K562 (cell line): ENCODE results near the gene HLA-DPA1. TPM values are rescaled to one million over a fixed set of nuclear protein-coding genes. Genes with fewer than 3 reads are reported as not detected.
A peak's percentile ranks its signal among the peaks of the same experiment; 100 is the strongest.

Source experiments
- ATAC-seq: fragments of 200-7000 bp; cut with Tn5 transposase; 3 replicates; pipeline ENCODE4 v1.9.1; 2020; ENCODE audit warnings: moderate library complexity
- BruUV-seq: library from RNA; stranded (reverse); fragments of 400-500 nt; replicated peaks from 2 replicates; lab custom pipeline; 2021; lab: Mats Ljungman, UMichigan
- CTCF ChIA-PET: fragments of 300-600 bp; formaldehyde crosslinking; extraction: SDS; loops from one replicate; lab custom pipeline; 2021; ENCODE audit warnings: low intra/inter-chr PET ratio; lab: Yijun Ruan, JAX
- POLR2A ChIA-PET: fragments of 300-600, 350-650 bp; sonication (Branson Sonifier 250); formaldehyde crosslinking; extraction: SDS; loops from one replicate; lab custom pipeline; 2021; ENCODE audit warnings: antibody characterized with exemption, inconsistent platforms; lab: Yijun Ruan, JAX
- DNase-seq, 4 experiments: peaks; one replicate each; pipeline versions ENCODE4 v3.0.0 to v3.0.0-alpha.2; 2011 to 2018; ENCODE audit warnings: low spot score in 3 of 4, mixed read lengths in 3 of 4; ENCODE audit errors: extremely low read depth in 1 of 4
- FAIRE-seq: peaks from 2 replicates; lab custom pipeline; 2011; peaks lifted over from hg19 to GRCh38; lab: Jason Lieb, UNC
- H2AFZ ChIP-seq: 2 replicates; pipeline ENCODE4 v1.6.0; 2011; ENCODE audit warnings: low read depth, low read length, control low read depth, inconsistent platforms
- H3K27ac ChIP-seq: fragments of 200-600 bp; 3 replicates; pipeline ENCODE4 v1.8.0; 2011; ENCODE audit warnings: low read depth, mild to moderate bottlenecking, control low read depth, inconsistent platforms, low read length, moderate library complexity, mixed read lengths; ENCODE audit errors: extremely low read depth
- H3K27me3 ChIP-seq, 2 experiments: fragments of 300-600 bp in 1 of 2; 2 replicates in 1 of 2; 3 replicates in 1 of 2; pipeline versions ENCODE4 v1.6.0 to v1.8.0; 2011; ENCODE audit warnings: inconsistent platforms in 2 of 2, low read length in 2 of 2, mild to moderate bottlenecking in 1 of 2, mixed read lengths in 1 of 2, moderate library complexity in 1 of 2; ENCODE audit not compliant: control insufficient read depth in 2 of 2, insufficient read depth in 2 of 2
- H3K36me3 ChIP-seq: fragments of 300-600 bp; 3 replicates; pipeline ENCODE4 v1.8.0; 2011; ENCODE audit warnings: mild to moderate bottlenecking, low read length, inconsistent platforms; ENCODE audit not compliant: control insufficient read depth, insufficient read depth
- H3K4me1 ChIP-seq, 2 experiments: fragments of 200-600 bp in 1 of 2; replicated peaks in 1 of 2; 2 replicates in 1 of 2; 3 replicates in 1 of 2; pipeline versions ENCODE4 v1.5.1 to v1.8.0; 2011; ENCODE audit warnings: inconsistent platforms in 2 of 2, low read length in 2 of 2, mild to moderate bottlenecking in 1 of 2, mixed read lengths in 1 of 2, moderate library complexity in 1 of 2; ENCODE audit not compliant: control insufficient read depth in 2 of 2, insufficient read depth in 2 of 2
- H3K4me2 ChIP-seq: 2 replicates; pipeline ENCODE4 v1.6.1; 2011; ENCODE audit warnings: low read length, control low read depth, inconsistent platforms, mixed read lengths; ENCODE audit not compliant: insufficient read depth
- H3K4me3 ChIP-seq: fragments of 200-600 bp; sonication (generic), shearing (Covaris generic); 2 replicates; pipeline ENCODE4 v1.5.1; 2016; ENCODE audit warnings: control low read depth, inconsistent platforms
- H3K79me2 ChIP-seq: fragments of 200-600 bp; 3 replicates; pipeline ENCODE4 v1.8.0; 2011; ENCODE audit warnings: low read length, inconsistent platforms; ENCODE audit not compliant: control insufficient read depth, insufficient read depth
- H3K9ac ChIP-seq, 2 experiments: 2 replicates each; pipeline versions ENCODE4 v1.6.0 to v1.6.1; 2011; ENCODE audit warnings: low read depth in 2 of 2, low read length in 2 of 2, control low read depth in 1 of 2, inconsistent platforms in 1 of 2, mild to moderate bottlenecking in 1 of 2, mixed read lengths in 1 of 2; ENCODE audit not compliant: insufficient read depth in 1 of 2
- H3K9me1 ChIP-seq: one replicate; pipeline ENCODE4 v1.6.0; 2011; ENCODE audit warnings: inconsistent platforms, mild to moderate bottlenecking, low read length, moderate library complexity; ENCODE audit not compliant: control insufficient read depth, insufficient read depth
- H3K9me3 ChIP-seq: replicated peaks from 2 replicates; pipeline ENCODE4 v1.5.1; 2011; ENCODE audit warnings: low read depth, low read length, inconsistent platforms; ENCODE audit not compliant: control insufficient read depth, insufficient read depth
- H4K20me1 ChIP-seq: replicated peaks from 2 replicates; pipeline ENCODE4 v1.6.1; 2011; ENCODE audit warnings: low read length, inconsistent platforms, mixed read lengths; ENCODE audit not compliant: control insufficient read depth, insufficient read depth
- CHCHD3 ChIP-seq: fragments of 250-450 bp; sonication (Bioruptor Pico); IDR thresholded peaks from 2 replicates; pipeline ENCODE4 v2.1.2; 2022; ENCODE audit warnings: mild to moderate bottlenecking
- CREB5 ChIP-seq: fragments of 250-450 bp; sonication (Bioruptor Pico); IDR thresholded peaks from 2 replicates; pipeline ENCODE4 v1.5.0; 2020; ENCODE audit warnings: mild to moderate bottlenecking
- DDX20 ChIP-seq: fragments of 450-650 bp; IDR thresholded peaks from 2 replicates; pipeline ENCODE4 v1.6.1; 2016; ENCODE audit warnings: missing genetic modification characterization, low read depth, mild to moderate bottlenecking, missing compliant biosample characterization, moderate library complexity
- FOXA3 ChIP-seq, 2 experiments: fragments of 450-650 bp in 1 of 2; sonication (generic) in 1 of 2; formaldehyde crosslinking; IDR thresholded peaks in 1 of 2; conservative IDR thresholded peaks in 1 of 2; 2 replicates each; pipeline versions ENCODE4 v1.4.0 to v1.8.0; 2020 to 2022; ENCODE audit warnings: mild to moderate bottlenecking in 2 of 2, missing genetic modification reagents in 1 of 2
- HDAC2 ChIP-seq: fragments of 450-650 bp; IDR thresholded peaks from 2 replicates; pipeline ENCODE4 v1.6.1; 2016; ENCODE audit warnings: mild to moderate bottlenecking
- ILF3 ChIP-seq: fragments of 450-650 bp; IDR thresholded peaks from 2 replicates; pipeline ENCODE4 v1.6.1; 2018; ENCODE audit warnings: antibody characterized with exemption, mild to moderate bottlenecking, moderate library complexity, borderline replicate concordance
- MYBL2 ChIP-seq, 2 experiments: fragments of 450-650 bp in 1 of 2; sonication (generic) in 1 of 2; formaldehyde crosslinking in 1 of 2; IDR thresholded peaks; 2 replicates each; pipeline versions ENCODE4 v1.6.1 to v1.8.1; 2017 to 2022; ENCODE audit warnings: borderline replicate concordance in 1 of 2, inconsistent platforms in 1 of 2, low read depth in 1 of 2, mild to moderate bottlenecking in 1 of 2, missing genetic modification reagents in 1 of 2, moderate library complexity in 1 of 2
- SAFB2 ChIP-seq: fragments of 200-400 bp; formaldehyde crosslinking; IDR thresholded peaks from 2 replicates; pipeline ENCODE4 v1.6.1; 2018; ENCODE audit warnings: borderline replicate concordance, low read length, low read depth, moderate library complexity; ENCODE audit not compliant: severe bottlenecking
- TAL1 ChIP-seq: fragments of 450-650 bp; IDR thresholded peaks from 2 replicates; pipeline ENCODE4 v1.6.1; 2016; ENCODE audit warnings: mild to moderate bottlenecking
- ZNF280A ChIP-seq: fragments of 450-650 bp; IDR thresholded peaks from 2 replicates; pipeline ENCODE4 v1.6.1; 2018; ENCODE audit warnings: mild to moderate bottlenecking, low read depth; ENCODE audit not compliant: partially characterized antibody
- in situ Hi-C: fragments of 300-500 bp; cut with MboI; formaldehyde crosslinking; loops from 4 replicates; pipeline ENCODE4 v1.15.0; 2018; ENCODE audit warnings: inconsistent platforms, mixed read lengths
- intact Hi-C: fragments of 100-400 bp; cut with micrococcal nuclease; formaldehyde crosslinking; loops from 2 replicates; pipeline ENCODE4 v1.14.2; 2022
- polyA plus RNA-seq, 8 experiments: library from polyadenylated mRNA; depleted of rRNA in 4 of 8; stranded (reverse) in 5 of 8; unstranded in 3 of 8; fragments of >200 nt; fragmentation: Nextera tagmentation in 2 of 8; fragmentation: Illumina TruSeq in 1 of 8; extraction: Ambion mirVana in 2 of 8; extraction: Trizol in 1 of 8; gene quantifications; 2 replicates each; pipeline versions ENCODE4 v1.2.1 to v1.2.3, GENCODE V29; 2011 to 2014; ENCODE audit warnings: inconsistent platforms in 1 of 8, missing spikeins in 1 of 8
- total RNA-seq, 7 experiments: library from RNA; depleted of rRNA in 6 of 7; stranded (reverse); fragments of >200 nt in 6 of 7; fragmentation: Illumina TruSeq in 2 of 7; extraction: Trizol in 2 of 7; gene quantifications; 2 replicates each; pipeline versions ENCODE4 v1.2.1 to v1.2.3, GENCODE V29; 2011 to 2021; ENCODE audit warnings: low replicate concordance in 1 of 7

HLA-DPA1 gene
- total and polyA plus RNA-seq, 9 of the 15 experiments (the other 6 are each of a cell fraction or from before 2014, with no cell fraction given) = 0.23 to 0.93 (median 0.55) TPM

GRCh38 chr6:33028220-33028849, 45.1 kb downstream of the HLA-DPA1 start (continued):
- TF ChIP-seq TAL1 = peak; percentile 35; the same call in 1 of the 2 replicates
- TF ChIP-seq ILF3 = no peak

- POLR2A ChIA-PET = no interaction called here
- no peaks in the 10 kb centered on the region for H4K20me1 ChIP-seq
- no peak for FAIRE-seq
- no peak for DNase-seq
- H3K36me3 ChIP-seq = no peaks in the 10 kb centered on the region
- H2AFZ ChIP-seq = no peak overlapping the region
- no peaks in the 10 kb centered on the region for H3K4me1 ChIP-seq
- CTCF ChIA-PET = no interaction called here
- TF ChIP-seq CREB5 (CRISPR knock-in tag) (no peak), CHCHD3 (no peak), HDAC2 (no peak), SAFB2 (no peak), FOXA3 (CRISPR knock-in tag; conservative IDR thresholded peaks at IDR 0.05 in 1 of 2, IDR thresholded peaks at IDR 0.05 in 1 of 2) (no peak), DDX20 (tag) (no peak), MYBL2 (IDR thresholded peaks at IDR 0.05; ENCODE audit: low read depth) (no peak), MYBL2 (CRISPR knock-in tag; IDR thresholded peaks at IDR 0.05; ENCODE audit: borderline replicate concordance) (no peak), ZNF280A (no peak)
- H3K79me2 ChIP-seq = no peaks in the 10 kb centered on the region
- in situ Hi-C loops (no loop called here), intact Hi-C loops (no loop called here)
- no peak overlapping the region for H3K27ac ChIP-seq
- peaks cover 7 to 24% of the 10 kb centered on the region in 2 experiments for H3K27me3 ChIP-seq
- no peak overlapping the region for H3K4me2 ChIP-seq
- H3K9me1 ChIP-seq = no peaks in the 10 kb centered on the region
- no peaks in the 10 kb centered on the region for H3K9me3 ChIP-seq
- no peak overlapping the region for H3K4me3 ChIP-seq
- H3K9ac ChIP-seq = no peak overlapping the region
- no TSS peak for BruUV-seq
- ATAC-seq = no peak
Observed at GRCh38 chr6:33024521-33024920, 48.9 kb downstream of the HLA-DPA1 start.
